Activated CD4-positive, alpha-beta T cell treated with anti-CD3 and anti-CD28 coated beads, Interleukin-2, Interleukin-6, amounts not matched to agents 100 ng/mL and 50 ng/mL, durations not matched to agents 16 hours and 8 hours (primary cell): ENCODE measurements around the gene USP9X.
A peak's percentile ranks its signal among the peaks of the same experiment; 100 is the strongest.
"Not testable (repeated sequence)": the region's sequence is repeated elsewhere in the genome, so short reads cannot be mapped to it uniquely, and the experiment has no call there.

Experiments
- DNase-seq: peaks from one replicate; pipeline ENCODE4 v3.0.0-alpha.2; 2020

The USP9X gene

DNA sequence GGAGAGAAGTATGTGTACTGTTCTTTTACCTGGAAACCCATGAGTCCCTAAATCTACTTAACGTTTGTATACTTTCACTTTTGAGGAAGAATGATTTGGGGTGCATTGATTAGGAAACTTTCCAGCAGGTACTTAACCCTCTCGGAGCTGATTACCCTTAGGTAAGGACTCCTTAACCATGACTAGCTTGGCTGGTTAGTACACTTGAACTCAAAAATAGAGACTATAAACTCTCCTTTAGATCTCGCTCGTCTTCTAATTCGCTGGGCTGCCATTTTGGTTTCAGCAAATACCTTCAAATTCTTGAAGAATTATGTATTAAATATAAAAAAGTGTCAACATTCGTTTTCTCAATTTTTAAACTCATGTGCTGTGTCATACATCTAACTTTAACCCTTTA lies 2.0 kb downstream of the USP9X start:
- DNase-seq = no peak

DNA sequence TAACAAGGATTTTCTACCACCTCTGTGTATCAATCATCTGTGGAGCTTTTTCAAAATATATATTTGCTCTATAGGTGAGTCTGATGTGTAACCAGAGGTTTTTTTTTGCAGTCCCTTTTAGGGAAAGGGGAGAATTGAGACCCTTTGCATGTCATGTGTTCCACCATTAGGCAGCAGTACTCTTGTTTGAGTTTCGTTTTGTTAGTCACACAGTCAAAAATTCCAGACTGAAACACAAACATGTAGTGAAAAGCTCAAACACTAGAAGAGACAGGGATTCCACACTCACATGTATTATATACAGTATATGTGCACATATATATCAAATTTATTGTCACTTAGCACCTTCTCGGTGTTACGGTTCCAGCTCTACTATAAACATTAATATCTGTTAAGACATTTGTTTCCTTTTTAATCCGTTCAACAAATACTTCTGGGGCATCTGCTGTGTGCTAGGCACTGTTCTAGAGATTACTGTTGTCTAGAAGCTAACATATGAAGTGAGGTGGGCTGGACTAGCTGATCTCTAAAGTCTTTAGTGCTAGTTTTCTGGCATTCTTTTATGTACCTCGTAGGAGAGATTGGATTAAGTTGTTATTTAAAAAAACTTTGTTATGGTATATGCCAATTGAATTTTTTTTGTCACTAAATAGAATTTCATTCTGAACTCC lies 5.5 kb downstream of the USP9X start:
- peak; percentile 16 for DNase-seq

DNA sequence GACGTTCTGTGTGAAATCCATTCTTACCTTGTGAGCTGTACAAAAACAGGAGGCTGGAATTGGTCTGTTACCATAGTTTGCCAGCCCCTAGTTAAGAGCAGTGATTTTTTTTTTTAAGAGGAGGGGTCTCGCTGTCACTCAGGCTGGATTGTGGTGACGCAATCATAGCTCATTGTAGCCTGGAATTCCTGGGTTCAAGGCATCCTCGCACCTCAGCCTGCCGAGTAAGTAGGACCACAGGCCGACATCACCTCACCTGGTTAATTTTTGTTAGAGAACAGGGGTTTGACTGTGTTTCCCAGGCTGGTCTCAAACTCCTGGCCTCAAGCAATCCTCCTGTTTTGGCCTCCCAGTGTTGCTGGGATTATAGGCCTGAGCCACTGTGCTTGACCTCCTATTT lies 7.5 kb downstream of the USP9X start:
- no peak for DNase-seq

DNA sequence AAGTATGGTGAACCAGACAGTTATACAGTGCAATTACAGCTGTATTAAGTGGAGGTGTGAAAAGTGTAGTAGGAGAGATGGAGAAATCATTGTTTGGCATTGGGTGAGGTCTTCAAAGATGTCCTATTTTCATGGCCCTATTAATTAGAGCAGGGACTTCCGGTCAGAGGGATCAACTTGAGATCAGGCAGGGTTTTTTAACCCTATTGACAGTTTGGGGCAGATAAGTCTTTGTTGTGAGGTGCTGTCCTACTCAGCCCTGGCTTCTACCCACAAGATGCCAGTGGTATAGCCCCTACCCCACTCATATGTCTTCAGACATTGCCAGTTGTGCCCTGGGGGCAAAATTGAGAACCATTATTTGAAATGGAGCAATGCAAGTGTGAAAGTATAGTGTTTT lies 9.9 kb downstream of the USP9X start:
- DNase-seq = no peak

DNA sequence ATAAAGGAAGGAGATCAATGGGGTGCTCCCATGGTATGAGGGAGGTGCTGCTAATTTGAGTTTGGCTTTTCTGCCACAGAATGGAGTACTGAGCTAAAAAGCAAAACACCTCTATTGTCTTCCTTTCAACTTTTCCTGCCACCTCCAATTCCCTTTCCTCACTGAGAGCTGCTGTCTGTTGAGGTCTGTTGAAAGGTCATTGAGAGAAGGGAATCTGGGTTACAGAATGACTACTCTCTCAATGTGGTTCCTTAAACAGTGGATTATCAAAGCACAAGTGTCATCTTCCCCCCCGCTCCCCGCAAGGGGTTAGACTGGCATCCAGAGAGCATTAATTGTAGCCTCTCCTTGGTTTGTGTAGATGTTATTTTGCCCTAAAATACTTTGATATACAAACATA lies 10.7 kb downstream of the USP9X start:
- DNase-seq = no peak

DNA sequence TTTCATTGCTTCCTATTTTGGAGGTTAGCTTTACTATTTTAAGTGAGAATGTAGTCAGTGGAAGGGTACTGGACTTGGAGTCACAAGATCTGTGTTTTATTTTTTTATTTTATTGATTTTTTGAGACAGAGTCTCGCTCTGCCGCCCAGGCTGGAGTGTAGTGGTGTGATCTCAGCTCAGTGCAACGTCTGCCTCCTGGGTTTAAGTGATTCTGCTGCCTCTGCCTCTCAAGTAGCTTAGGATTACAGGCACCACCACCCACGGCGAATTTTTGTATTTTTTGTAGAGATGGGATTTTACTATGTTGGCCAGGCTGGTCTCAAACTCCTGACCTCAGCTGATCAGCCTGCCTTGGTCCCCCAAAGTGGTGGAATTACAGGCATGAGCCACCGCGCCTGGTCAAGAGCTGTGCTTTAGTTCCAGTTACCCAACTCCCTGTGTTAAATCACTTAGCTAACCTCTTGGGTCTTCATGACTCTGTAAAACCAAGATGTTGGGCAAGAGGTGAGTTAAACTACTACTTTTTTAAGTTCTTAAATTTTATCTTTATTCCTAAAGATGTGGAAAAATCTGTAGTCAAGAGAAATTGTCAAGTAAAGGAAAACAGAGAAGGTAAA lies 11.2 kb downstream of the USP9X start:
- no peak for DNase-seq

DNA sequence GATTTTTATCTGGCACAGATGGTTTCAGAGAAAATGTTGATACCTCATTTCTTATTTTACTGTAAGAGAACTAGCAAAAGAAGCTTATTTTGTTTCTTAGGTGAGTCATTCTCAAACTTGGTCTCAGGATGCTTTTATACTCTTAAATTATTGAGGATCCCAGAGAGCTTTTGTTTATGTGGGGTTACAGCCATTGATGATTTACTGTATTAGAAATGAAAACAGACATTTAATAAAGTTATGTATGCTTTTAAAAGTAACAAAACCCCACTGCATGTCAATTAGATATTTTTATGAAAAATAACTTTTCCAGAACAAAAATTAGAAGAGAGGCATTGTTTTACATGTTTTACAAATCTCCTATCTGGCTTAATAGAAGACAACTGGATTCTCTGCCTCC lies 12.1 kb downstream of the USP9X start:
- no peak for DNase-seq

DNA sequence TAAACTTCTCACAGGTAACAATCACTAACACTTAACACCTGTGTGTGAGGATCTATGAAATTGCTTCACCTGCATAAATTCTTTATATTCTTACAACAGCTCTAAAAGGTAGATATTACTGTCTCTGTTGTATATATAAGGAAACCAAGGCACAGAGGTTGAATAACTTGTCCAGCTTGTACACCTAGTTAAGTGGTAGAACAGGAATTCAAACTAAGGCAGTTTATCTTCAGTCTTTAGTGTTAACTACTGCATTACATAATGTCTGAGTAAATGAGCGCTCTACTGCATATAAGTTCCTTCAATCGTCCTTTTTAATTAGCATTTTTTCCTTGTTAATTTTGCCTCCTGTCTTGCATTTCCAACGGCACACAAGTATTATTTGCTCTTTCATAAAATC lies 15.0 kb downstream of the USP9X start:
- no peak for DNase-seq

DNA sequence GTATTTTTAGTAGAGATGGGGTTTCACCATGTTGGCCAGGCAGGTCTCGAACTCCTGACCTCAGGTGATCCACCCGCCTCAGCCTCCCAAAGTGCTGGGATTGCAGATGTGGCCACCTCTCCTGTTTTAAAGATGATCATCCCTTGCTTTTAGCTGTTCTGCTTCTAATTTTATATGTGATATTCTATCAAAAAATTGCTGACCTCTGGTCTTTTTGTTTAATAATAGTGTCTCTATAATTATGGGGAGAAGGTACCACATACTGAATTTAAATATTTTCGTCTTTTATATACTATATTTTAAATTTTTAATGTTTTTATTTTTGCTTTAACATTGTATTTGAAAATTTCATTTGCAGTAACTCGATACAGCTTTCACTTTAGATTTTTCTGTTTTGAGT lies 15.6 kb downstream of the USP9X start:
- no peak for DNase-seq

DNA sequence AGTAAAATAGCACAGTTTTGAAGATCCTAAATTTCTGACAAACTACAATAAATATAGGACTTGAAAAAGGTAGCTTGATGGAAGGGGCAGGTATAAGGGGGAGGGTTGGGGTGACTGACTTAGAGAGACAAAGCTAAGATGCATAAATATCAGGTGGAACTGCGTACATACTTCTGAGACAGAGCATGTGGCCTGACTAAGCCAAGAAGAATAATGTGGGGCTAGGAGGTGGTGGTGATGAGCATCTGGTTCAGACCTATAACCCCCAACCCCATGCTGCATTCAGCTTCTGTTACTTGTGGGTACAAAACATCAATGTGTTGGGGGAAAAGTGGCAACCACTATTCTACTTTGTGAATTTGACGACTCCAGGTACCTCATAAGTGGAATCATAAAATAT lies 19.8 kb downstream of the USP9X start:
- no peak for DNase-seq

DNA sequence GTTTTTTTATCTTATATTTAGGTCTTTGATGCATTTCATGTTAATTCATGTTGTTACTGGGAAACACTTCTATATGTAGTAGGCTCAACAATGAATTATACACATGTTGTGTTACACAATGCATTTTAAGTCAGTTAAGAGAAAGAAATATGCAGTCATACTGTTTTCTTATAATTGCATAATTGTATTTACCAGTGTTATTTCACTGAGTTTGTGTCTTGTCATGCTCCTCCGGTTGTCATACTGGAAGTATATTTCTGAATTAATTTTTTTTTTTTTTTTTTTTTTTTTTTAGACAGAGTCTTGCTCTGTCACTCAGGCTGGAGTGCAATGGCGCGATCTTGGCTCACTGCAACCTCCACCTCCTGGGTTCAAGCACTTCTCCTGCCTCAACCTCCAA lies 21.0 kb downstream of the USP9X start:
- not testable (repeated sequence) for DNase-seq

DNA sequence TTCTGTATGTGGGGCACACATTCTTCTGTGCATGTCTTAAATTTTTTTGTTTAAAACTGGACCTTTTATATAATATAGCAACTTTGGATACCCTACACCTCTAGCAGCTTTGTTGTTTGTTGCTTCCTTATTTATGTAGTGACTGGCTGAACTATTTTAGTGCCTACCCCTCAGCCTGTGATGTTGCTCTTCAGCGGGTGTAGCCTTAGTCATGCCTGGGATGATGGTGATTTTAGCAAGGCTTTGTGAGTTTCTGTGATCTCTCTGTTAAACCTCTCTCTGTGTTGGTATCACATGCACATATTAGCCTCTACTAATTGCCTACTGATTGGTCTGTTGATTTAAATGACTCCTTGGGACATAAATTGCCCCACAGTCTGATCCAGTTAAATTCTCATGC lies 22.8 kb downstream of the USP9X start:
- no peak for DNase-seq

DNA sequence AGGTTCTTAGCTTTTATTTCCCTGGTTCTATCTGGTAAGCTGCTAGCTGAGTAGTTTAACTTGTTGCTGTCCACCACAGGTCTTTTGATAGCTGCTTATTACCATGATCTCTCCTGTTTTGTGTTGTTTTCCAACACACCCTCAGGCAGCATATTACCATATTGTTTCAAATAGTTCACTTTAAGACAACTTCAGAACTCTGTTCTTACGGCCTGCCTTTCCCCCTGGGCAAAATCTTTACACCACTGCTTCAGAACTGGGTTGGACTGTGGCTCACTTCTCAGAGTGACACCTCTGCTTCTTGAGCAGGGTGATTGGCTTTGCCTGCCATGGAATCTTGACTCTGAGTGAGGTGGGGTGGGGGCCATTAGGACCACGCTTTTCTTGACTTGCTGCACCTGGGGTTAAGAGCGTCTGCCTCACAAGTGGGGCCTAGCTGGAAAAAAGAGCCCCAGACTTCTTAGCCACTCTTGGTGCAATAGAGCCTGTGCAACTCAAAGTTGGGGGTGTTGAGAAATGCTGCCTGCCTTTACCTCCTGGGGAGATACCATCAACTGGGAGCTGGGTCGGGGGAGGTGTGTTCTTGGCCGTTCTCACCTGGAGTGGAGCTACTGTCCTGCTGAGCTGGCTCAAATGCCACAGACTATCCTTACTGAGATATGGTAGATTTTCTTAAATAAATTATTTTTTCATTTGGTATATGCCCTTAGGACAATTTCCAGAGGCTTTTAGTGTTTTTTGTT lies 23.4 kb downstream of the USP9X start:
- no peak for DNase-seq

DNA sequence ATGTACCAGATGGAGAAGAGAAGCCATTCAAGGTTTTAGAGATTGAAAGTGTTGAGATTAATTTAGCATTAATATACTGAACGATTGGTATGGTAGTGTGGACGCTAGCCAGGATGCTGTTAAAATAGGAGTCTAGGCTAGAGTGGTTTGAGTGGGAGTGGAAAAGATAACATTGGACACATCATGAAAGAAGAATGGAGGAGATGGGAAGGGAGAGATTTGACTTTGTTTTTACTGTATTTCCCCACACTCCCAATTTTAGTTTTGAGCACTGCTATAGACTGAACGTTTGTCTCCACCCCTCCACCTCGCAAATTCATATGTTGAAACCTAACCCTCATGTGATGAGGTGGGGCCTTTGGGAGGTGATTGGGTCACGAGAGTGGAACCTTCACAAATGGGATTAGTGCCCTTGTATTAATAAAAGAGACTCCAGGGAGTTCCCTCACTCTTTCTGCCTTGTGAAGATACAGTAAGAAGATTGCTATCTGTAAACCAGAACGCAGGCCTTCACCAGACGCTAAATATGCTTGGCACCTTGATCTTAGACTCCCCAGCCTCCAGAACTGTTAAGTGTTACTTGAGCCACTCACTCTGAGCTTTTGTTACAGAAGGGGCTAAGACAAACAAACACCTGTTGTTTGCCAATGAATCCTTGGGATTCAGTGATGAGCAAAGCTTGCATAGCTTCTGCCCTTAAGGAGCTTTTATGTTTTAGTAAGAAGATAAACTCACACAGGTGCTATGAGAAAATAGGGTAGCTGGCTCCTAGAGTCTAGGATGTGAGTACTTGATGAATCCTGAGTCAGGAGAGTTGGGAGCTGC lies 25.8 kb downstream of the USP9X start:
- no peak for DNase-seq

DNA sequence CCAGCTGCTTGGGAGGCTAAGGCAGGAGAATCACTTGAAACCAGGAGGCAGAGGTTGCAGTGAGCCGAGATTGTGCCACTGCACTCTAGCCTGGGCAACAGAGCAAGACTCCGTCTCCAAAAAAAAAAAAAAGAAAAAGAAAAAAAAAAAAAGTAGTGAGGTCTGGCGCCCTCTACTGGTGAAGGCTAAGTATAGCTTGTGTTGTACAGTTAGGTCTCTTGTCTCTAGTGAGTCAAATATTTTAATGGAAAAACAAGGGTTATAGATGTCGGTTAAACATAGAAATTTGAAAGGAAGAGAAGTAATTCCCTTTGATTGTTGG lies 29.8 kb downstream of the USP9X start:
- peak; percentile 41 for DNase-seq

DNA sequence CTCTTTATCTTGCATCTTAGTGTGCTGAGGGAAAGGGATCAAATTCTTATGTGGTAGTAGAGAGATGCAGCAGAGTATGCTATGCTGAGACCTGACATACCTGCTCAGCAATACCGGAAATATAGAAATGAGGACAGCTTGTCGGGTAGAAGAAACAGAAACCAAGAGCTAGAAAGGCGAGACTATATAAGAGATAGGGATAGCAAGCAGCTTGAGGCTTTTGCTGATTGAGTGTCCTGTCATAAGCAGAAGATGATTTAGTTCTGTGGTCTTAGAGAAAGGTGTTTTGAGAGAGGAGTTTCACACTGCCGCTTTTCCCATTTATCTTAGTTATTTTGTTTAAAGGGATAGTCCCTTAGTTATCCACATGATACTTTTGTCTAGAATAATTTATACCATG lies 31.7 kb downstream of the USP9X start:
- DNase-seq = peak; percentile 77

DNA sequence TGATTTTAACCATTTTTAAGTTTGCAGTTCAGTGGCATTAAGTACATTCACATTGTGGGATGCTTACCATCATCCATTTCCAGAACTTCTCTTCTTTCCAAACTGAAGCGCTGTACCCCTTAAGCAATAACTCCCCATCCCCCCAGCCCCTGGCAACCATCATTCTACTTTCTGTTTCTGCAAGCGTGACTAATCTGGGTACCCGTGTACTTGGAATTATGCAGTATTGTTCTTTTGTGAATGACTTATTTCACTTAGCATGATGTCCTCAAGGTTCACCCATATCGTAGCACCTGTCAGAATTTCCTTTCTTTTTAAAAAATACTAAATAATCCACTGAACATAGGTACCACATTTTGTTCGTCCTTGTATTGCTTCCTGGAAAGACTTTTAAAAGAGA lies 32.9 kb downstream of the USP9X start:
- peak; percentile 65 for DNase-seq

DNA sequence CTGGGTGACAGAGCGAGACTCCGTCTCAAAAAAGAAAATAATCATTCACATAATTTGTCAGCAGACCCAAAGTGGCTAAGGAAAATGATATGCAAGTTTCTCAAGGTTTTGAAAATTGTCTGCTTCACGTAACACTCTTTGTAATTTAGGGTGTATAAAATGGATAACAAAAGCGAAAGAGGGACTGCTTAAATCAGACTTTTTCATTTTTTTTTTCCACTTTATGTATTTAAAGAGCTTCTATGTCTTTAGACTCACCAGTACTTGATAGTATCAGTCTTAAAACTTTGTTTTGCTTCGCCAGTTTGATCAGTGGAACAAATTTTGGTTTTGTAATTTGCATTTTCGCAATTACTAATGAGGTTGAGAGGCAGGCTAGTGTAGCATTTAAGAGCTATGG lies 34.6 kb downstream of the USP9X start:
- DNase-seq = peak; percentile 36

DNA sequence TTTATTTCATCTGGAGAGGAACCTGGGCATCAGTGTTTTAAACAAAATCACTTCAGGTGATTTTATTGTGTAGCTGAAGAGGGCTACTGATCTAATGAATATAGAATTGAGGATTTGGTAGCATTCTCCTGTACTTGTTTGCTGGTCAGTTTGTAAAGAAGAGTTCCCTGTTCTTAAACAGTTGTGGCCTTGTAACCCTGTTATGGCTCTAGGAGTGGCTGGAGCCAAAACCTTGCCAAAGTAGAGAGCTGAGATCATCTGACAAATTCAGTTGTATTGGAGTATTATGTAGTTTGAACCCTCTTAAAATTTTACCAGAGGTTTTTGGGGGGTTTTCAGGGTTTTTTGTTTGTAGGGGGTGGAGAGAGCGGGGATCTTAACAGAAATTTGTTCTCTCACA lies 36.5 kb downstream of the USP9X start:
- no peak for DNase-seq

DNA sequence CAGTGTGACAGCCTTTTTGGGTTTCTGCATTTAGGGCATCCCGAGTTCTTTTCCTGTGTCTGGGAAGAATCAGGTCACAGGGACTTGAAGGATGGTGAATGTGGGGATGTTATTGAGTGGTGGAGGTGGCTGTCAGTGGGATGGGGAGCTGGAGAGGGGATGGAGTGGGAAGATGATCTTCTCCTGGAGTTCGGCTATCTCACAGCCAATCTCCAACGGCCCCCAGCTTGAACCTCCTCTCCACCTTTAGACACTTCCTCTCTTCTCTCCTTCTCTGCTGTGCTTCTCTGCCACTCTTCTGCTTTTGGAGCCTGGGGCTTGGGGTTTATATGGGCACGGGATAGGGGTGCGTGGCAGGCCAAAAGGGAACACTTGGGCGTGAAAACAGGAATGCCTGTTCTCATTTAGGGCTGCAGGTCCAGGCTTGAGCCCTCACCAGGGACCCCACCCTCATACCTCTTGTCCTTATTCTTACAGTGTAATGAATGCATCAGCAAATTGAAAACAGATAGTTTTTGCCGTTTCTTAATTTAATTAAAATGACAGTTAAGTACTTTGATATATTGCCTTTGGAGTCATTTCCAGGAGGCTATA lies 37.5 kb downstream of the USP9X start:
- no peak for DNase-seq

DNA sequence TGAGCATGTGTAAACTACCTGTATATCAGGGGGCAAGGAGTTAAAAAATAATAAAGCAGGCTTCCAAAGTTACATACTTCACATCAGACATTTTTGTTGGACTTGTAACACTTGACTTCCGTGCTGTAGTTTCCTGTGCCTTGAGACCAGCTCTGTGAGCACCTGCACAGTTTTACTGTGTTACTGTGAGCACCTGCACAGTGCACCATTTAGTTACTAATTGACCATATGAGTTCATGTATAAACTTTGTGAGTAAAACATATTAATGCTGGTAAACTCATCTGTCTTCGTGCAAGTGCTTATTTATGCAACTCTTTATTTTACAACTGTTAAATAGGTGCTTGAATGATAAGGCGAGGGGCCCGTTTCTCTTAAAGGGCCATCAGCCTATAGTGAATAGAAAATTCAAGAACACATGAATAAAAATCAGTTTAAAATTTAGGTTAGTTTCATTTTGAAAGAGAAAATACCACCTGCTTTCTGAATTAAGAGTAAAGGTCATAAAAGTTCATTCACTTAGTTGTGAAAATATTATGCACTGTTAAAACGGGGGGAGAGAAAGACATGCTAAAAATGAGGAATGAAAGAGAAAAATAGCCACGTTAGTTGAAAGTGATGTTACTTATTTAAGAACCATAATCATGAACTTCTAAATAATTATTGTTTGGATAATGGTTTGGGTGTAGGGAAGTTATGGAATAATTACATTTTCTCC lies 42.4 kb downstream of the USP9X start:
- DNase-seq = no peak

DNA sequence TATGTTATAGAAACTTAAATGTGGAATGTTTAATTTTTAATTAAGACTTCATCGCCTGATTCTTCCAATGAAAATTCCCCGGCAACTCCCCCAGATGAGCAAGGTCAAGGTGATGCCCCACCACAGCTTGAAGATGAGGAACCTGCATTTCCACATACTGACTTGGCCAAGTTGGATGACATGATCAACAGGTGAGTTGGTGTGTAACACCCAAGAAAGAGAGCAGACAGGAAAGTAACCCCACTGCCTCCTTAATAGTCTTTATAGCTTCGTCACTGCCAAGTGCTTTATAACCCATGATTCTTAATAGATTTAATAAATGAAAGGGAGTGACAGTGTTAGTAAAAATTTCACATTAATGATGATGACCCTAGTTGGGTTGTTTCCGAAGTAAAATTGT lies 43.7 kb downstream of the USP9X start:
- no peak for DNase-seq

DNA sequence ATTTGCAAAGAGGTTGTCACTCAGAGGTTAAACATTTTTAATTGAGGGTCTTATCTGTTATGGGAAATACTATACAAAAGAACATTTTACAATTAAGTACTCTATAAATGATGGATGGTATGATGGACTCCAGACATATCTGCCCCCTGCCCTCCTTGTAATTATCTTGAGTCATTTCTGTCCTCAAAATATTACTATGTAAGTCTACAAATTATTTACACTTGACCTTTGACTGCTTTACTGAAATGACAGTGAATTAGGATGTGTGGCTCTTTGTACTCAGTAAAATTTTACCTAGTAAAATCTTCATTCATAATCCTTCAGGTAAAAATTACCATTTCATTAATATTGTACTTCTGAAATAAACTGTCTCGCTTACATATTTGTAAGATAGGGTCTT lies 46.5 kb downstream of the USP9X start:
- DNase-seq = no peak
